GM19372 (cell line): Measurements from ENCODE around the gene LARP6.
"Not testable (repeated sequence)": the region's sequence is repeated elsewhere in the genome, so short reads cannot be mapped to it uniquely, and the experiment has no call there.

Source experiments
- ATAC-seq: cut with Tn5 transposase; IDR thresholded peaks from one replicate; pipeline ENCODE4 v1.9.1; 2021; ENCODE audit warnings: mild to moderate bottlenecking, low read depth, moderate library complexity; ENCODE audit not compliant: unreplicated experiment

LARP6 gene

GRCh38 chr15:70831094-70831911 lies 22.7 kb downstream of the LARP6 start:
- no peak for ATAC-seq

- no peak for ATAC-seq
Observed at GRCh38 chr15:70830615-70831014, 23.3 kb downstream of the LARP6 start.

- ATAC-seq: no peak
Observed at GRCh38 chr15:70829371-70830166, 24.4 kb downstream of the LARP6 start.

- no peak for ATAC-seq
Observed at GRCh38 chr15:70827721-70828120, 26.2 kb downstream of the LARP6 start.

GRCh38 chr15:70826634-70827033 lies 27.3 kb downstream of the LARP6 start:
- no peak for ATAC-seq

- ATAC-seq: no peak
Observed at GRCh38 chr15:70825841-70826240, 28.1 kb downstream of the LARP6 start.

GRCh38 chr15:70823196-70823595 lies 30.8 kb downstream of the LARP6 start:
- ATAC-seq: no peak

- ATAC-seq: no peak
Observed at GRCh38 chr15:70820214-70820613, 33.7 kb downstream of the LARP6 start.

GRCh38 chr15:70818580-70818979 lies 35.4 kb downstream of the LARP6 start:
- no peak for ATAC-seq

- no peak for ATAC-seq
Observed at GRCh38 chr15:70817266-70817665, 36.7 kb downstream of the LARP6 start.

- ATAC-seq: no peak
Observed at GRCh38 chr15:70815604-70816003, 38.4 kb downstream of the LARP6 start.

GRCh38 chr15:70815011-70815410 lies 38.9 kb downstream of the LARP6 start:
- not testable (repeated sequence) for ATAC-seq

- no peak for ATAC-seq
Observed at GRCh38 chr15:70812827-70813364, 41.1 kb downstream of the LARP6 start.

GRCh38 chr15:70810916-70811578 lies 42.9 kb downstream of the LARP6 start:
- no peak for ATAC-seq

- ATAC-seq: no peak
Observed at GRCh38 chr15:70806992-70807712, 46.8 kb downstream of the LARP6 start.

GRCh38 chr15:70804388-70804787 lies 49.6 kb downstream of the LARP6 start:
- not testable (repeated sequence) for ATAC-seq

- no peak for ATAC-seq
Observed at GRCh38 chr15:70802629-70803028, 51.3 kb downstream of the LARP6 start.

GRCh38 chr15:70801109-70801508 lies 52.8 kb downstream of the LARP6 start:
- ATAC-seq: no peak

GRCh38 chr15:70799667-70800450 lies 54.1 kb downstream of the LARP6 start:
- no peak for ATAC-seq
